Activated T-helper 1 cell treated with anti-CD3 and anti-CD28 coated beads, Interleukin-12 subunit alpha, Interleukin-12 subunit beta, Interleukin-2, Interleukin-4 antibody, amounts not matched to agents 30 ng/mL and 10 ng/mL and 1 ng/mL, durations not matched to agents 14 hours and 24 hours and 36 hours (primary cell): ENCODE data around the gene PSTPIP1. TPM values are rescaled to one million over a fixed set of nuclear protein-coding genes. Genes with fewer than 3 reads are reported as not detected.

Source experiments
- DNase-seq: peaks from one replicate; pipeline ENCODE4 v3.0.0; 2021; ENCODE audit warnings: low spot score
- H3K27ac Mint-ChIP-seq: one replicate; pipeline ENCODE4 v1.8.0; 2021; ENCODE audit warnings: mild to moderate bottlenecking, mixed read lengths
- H3K27me3 Mint-ChIP-seq: one replicate; pipeline ENCODE4 v1.8.0; 2022; ENCODE audit warnings: mild to moderate bottlenecking, moderate library complexity, mixed read lengths; ENCODE audit not compliant: insufficient read depth
- H3K36me3 Mint-ChIP-seq: one replicate; pipeline ENCODE4 v1.8.0; 2021; ENCODE audit warnings: low read depth, mixed read lengths
- H3K4me1 Mint-ChIP-seq: one replicate; pipeline ENCODE4 v1.8.0; 2021; ENCODE audit warnings: low read depth, mixed read lengths
- H3K4me3 Mint-ChIP-seq: one replicate; pipeline ENCODE4 v1.8.0; 2021; ENCODE audit warnings: mild to moderate bottlenecking, moderate library complexity, mixed read lengths
- H3K9me3 Mint-ChIP-seq: one replicate; pipeline ENCODE4 v1.8.0; 2021; ENCODE audit warnings: mixed read lengths
- intact Hi-C: fragments of 100-400 bp; cut with micrococcal nuclease; formaldehyde crosslinking; loops from one replicate; pipeline ENCODE4 v1.15.1; 2024
- total RNA-seq: library from RNA; stranded (reverse); gene quantifications from 2 replicates; pipeline ENCODE4 v1.2.3, GENCODE V29; 2022

Gene PSTPIP1
- total RNA-seq, 1 donor from 2014 or later = 226 TPM

DNA sequence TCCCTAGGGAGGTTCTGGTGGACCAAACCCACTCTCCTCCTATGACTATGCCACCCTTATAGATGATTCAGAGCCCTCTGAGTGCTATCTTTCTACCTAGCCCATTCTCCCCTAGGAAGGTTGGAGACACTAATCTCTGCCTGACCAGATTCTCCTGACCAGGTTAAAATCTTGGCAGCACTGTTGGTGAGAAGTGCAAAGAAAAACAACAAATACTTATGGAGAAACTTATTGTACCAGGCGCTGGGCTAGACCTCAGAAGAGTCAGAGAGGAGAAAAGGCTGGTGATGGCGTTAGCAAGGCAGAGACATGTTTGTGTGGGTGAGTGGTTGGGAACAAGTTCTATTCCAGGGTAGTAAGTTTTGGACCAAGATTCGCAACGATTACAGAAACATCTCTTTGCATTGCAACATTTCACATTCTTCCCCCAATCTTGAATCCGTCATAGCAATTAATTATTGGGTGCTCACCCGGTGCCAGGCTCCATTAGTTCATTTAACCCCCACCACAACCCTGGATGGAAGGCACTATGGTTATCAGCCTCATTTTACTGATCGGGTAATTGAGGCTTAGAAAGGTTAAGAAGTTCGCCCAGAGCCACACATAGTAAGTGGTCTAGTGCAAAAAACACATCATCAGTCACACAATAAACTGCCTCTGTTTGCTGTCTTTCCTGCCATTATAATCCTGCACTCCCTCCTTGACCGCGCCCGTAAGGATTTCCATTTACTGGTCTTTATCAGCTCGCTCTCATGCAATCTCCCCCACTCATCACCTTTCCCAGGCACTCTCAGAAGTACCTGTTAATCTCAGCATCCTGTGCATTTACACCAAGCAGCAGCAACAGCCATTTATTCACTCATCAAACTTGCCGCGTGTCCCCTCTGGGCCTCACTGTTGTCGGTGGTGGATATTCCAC, 76.6 kb downstream of the PSTPIP1 start:
- Mint-ChIP-seq H3K9me3 (no peaks in the 10 kb centered on the region), H3K27me3 (peaks cover 19% of the 10 kb centered on the region), H3K4me3 (peak overlapping the region; percentile 82), H3K27ac (no peak overlapping the region), H3K36me3 (peaks cover 5% of the 10 kb centered on the region), H3K4me1 (peaks cover 27% of the 10 kb centered on the region)
- intact Hi-C loops = loop anchor here (1.0 to 2.0 kb wide), 4 partner anchors 57 to 349 kb away; partner anchors contain the start of genes HMG20A, PEAK1 and RCN2
- DNase-seq = no peak

DNA sequence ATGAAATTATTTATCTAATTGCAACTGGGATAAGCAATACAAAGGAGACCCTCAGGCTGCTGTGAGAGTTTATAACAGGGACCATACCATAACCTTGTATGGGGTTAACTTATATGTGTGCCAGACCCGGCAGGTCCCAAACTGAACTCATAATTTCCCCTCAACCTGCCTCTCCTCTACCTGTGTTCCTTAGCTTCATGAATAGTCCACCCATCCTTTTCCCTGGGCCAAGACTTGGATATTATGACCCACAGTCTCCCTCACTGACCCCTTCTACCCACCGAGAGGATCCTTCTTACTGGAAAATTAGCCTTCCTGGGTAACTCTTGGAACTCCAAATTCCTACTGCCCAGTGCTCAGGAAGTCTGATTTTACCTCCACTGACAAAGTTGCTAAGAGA, 79.4 kb downstream of the PSTPIP1 start:
- no peak for DNase-seq
- Mint-ChIP-seq H3K4me3 (no peak overlapping the region), H3K9me3 (no peaks in the 10 kb centered on the region), H3K27ac (no peak overlapping the region), H3K27me3 (peaks cover 17% of the 10 kb centered on the region), H3K36me3 (peaks cover 2% of the 10 kb centered on the region), H3K4me1 (peaks cover 14% of the 10 kb centered on the region)
- intact Hi-C loops = no loop called here

DNA sequence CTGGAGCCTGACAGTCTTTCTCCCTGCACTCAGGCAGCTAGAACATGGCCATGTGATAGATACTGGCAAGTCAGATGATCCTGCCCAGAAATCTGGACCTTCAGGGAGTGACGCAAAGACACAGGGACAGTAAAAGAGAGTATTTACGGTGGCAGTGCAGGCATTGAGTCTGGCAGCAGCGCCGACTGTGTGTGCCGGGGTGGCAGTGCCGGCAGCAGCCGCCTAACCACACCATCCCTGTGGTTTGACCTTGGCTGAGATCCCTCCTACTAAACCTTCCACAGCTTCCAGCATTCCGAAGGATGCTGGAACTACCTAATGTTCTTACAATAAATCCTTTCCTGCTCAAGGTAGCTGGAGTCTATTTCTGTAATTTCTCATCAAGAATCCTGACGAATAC, 80.6 kb downstream of the PSTPIP1 start:
- Mint-ChIP-seq H3K9me3 (no peaks in the 10 kb centered on the region), H3K36me3 (no peaks in the 10 kb centered on the region), H3K27me3 (peaks cover 13% of the 10 kb centered on the region), H3K4me1 (peaks cover 7% of the 10 kb centered on the region), H3K4me3 (no peak overlapping the region), H3K27ac (no peak overlapping the region)
- intact Hi-C loops = no loop called here
- no peak for DNase-seq

DNA sequence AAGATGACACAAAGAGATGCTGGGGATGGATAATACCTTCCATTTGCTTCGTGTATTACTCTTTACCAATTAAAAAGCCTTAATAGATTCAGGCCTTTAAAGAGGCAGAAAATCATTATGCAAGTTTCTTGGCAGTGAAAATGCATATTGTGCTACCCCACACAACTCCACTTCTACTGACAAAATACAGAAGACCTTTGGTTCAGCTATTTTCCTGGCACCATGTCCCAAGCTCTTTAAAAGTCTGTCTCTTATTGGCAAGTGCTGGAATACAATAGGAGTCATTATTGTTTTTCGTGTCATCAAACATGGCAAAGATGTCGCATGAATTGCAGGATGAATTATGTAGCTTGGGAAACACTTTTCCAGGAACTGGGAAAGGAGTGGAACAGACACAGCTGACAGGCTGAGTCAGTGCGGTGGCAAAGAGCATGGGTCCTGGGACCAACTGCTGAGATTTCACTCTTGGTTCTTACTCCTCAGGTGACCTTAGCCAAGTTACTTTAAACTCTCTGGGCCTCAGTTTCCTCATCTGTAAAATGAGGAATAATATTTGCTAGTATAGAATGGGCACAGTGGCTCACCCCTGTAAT, 81.5 kb downstream of the PSTPIP1 start:
- DNase-seq = no peak
- intact Hi-C loops = no loop called here
- Mint-ChIP-seq H3K27me3 (peaks cover 13% of the 10 kb centered on the region), H3K36me3 (no peaks in the 10 kb centered on the region), H3K9me3 (no peaks in the 10 kb centered on the region), H3K27ac (no peak overlapping the region), H3K4me3 (no peak overlapping the region), H3K4me1 (peaks cover 3% of the 10 kb centered on the region)

DNA sequence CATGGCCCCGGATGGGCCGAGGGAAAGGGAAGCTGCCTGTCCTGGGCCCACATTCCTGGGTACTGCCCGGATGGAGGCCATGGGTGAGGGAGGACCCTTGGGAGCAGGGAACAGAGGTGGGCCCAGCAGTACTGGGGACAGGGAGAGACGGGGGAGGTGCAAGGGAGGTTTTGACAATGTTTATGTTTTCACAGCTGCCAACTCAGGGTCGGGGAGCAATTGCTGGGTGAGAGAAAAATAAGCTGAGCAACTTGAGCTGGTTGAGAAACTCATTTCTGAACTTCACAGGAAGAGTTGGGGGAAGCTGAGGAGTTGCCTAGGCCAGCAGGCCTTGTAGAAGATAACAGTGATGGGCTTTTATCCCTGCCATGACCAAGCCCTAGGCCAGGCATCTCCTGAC, 87.0 kb downstream of the PSTPIP1 start:
- H3K9me3 Mint-ChIP-seq = no peaks in the 10 kb centered on the region
- H3K36me3 Mint-ChIP-seq = no peaks in the 10 kb centered on the region
- H3K27ac Mint-ChIP-seq = no peak overlapping the region
- intact Hi-C loops = no loop called here
- H3K27me3 Mint-ChIP-seq = peaks cover 2% of the 10 kb centered on the region
- DNase-seq = no peak
- H3K4me1 Mint-ChIP-seq = peaks cover 15% of the 10 kb centered on the region
- no peak overlapping the region for H3K4me3 Mint-ChIP-seq

DNA sequence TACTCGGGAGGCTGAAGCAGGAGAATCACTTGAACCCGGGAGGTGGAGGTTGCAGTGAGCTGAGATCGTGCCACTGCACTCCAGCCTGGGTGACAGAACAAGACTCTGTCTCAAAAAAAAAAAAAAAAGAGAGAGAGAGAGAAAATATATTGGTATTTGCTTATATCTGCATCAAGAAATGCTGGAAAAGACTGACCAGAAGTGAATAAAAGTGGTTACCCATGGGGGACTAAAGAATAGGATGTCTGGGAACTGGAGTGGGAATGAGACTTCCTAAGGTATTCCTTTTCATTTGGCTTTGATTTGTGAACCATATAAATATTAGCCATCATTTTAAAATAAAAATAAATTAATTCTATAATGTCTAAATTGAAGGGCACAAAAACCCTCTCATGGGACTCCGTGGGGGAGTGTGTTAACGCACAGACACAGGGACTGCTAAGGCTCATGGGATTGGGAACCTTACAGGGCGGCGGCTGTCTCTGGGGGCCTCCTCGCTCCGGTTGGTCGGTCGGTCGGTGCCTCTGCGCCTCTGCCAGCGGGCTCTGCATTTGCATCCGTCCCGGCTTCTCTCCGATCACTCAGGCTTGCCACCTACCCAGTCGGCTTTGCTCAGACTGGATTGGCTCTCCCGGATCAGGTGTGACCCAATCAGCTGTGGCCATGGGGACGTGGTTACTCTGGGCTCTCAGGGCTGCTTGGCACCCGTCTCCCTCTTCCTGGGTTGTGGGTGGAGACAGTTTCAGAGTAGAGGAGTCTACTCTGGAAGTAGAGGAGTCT, 88.6 kb downstream of the PSTPIP1 start:
- peaks cover 2% of the 10 kb centered on the region for H3K27me3 Mint-ChIP-seq
- intact Hi-C loops = no loop called here
- peak overlapping the region; percentile 3 for H3K4me3 Mint-ChIP-seq
- DNase-seq = peak; percentile 28
- peaks cover 15% of the 10 kb centered on the region for H3K4me1 Mint-ChIP-seq
- H3K9me3 Mint-ChIP-seq = no peaks in the 10 kb centered on the region
- H3K36me3 Mint-ChIP-seq = no peaks in the 10 kb centered on the region
- no peak overlapping the region for H3K27ac Mint-ChIP-seq

DNA sequence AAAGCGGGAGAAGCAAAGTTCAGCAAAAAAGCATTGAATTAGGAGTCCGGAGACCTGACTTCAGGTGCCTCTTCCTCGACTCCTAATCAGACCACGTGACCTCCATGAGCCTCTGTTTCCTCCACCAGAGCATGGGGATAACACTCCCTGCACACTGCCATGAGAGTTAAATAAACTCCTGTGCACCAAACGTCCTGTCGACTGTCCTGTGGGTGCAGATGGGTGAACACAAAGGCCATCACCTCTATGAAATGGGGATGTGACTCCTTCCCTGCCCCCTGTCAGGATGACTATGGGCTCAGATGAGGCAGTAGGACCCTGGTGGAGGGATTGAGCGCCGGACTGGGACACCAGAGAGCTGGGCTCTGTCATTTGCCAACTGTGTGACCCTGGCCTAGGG, 89.5 kb downstream of the PSTPIP1 start:
- Mint-ChIP-seq H3K36me3 (no peaks in the 10 kb centered on the region), H3K9me3 (no peaks in the 10 kb centered on the region), H3K4me1 (peaks cover 15% of the 10 kb centered on the region), H3K27ac (no peak overlapping the region), H3K4me3 (no peak overlapping the region), H3K27me3 (peaks cover 2% of the 10 kb centered on the region)
- no peak for DNase-seq
- intact Hi-C loops = no loop called here

DNA sequence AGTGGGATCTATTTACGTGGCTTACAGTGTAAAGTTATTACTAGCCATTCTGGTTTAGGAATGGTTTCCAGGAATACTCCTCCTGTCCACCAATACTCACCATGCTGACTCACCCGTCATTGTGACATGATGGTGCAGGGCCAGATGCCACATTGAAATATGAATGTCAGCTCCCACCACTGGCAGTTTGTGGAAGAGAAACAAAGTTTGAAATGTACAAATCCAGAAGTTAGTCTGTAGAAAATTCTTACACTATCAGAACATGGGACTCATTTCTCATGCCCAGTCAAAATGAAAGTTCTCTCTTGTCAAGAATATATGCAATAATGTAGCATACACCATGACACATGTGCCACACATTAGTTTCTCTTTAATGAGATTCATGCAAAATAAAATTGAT, 90.4 kb downstream of the PSTPIP1 start:
- DNase-seq = no peak
- H3K27ac Mint-ChIP-seq = no peak overlapping the region
- H3K9me3 Mint-ChIP-seq = no peaks in the 10 kb centered on the region
- intact Hi-C loops = no loop called here
- peaks cover 15% of the 10 kb centered on the region for H3K4me1 Mint-ChIP-seq
- H3K36me3 Mint-ChIP-seq = no peaks in the 10 kb centered on the region
- H3K27me3 Mint-ChIP-seq = no peaks in the 10 kb centered on the region
- no peak overlapping the region for H3K4me3 Mint-ChIP-seq

Other genes with a start within 250 kb of the PSTPIP1 start
- 21.5 and 23.5 TPM in 2 replicates for gene SCAPER, start 89.8 kb upstream of the PSTPIP1 start, total RNA-seq
- gene RCN2, start 63.4 kb upstream of the PSTPIP1 start, total RNA-seq = 39.9 and 42.2 TPM in 2 replicates
- gene TSPAN3, start 76.0 kb downstream of the PSTPIP1 start, total RNA-seq = 41.5 and 41.6 TPM in 2 replicates